ENCODE results near the gene FAM181A.

FAM181A gene

GRCh38 chr14:93958567-93959238 lies 31.6 kb downstream of the FAM181A start:
- no peaks in the 10 kb centered on the region for H3K9me3 Mint-ChIP-seq
- peak overlapping the region; percentile 92 for H3K27ac Mint-ChIP-seq
- H3K36me3 Mint-ChIP-seq = no peaks in the 10 kb centered on the region
- peaks cover 99% of the 10 kb centered on the region for H3K4me1 Mint-ChIP-seq
- no peaks in the 10 kb centered on the region for H3K27me3 Mint-ChIP-seq
- no peak for ATAC-seq
- H3K4me3 Mint-ChIP-seq = peak overlapping the region; percentile 70

DNA sequence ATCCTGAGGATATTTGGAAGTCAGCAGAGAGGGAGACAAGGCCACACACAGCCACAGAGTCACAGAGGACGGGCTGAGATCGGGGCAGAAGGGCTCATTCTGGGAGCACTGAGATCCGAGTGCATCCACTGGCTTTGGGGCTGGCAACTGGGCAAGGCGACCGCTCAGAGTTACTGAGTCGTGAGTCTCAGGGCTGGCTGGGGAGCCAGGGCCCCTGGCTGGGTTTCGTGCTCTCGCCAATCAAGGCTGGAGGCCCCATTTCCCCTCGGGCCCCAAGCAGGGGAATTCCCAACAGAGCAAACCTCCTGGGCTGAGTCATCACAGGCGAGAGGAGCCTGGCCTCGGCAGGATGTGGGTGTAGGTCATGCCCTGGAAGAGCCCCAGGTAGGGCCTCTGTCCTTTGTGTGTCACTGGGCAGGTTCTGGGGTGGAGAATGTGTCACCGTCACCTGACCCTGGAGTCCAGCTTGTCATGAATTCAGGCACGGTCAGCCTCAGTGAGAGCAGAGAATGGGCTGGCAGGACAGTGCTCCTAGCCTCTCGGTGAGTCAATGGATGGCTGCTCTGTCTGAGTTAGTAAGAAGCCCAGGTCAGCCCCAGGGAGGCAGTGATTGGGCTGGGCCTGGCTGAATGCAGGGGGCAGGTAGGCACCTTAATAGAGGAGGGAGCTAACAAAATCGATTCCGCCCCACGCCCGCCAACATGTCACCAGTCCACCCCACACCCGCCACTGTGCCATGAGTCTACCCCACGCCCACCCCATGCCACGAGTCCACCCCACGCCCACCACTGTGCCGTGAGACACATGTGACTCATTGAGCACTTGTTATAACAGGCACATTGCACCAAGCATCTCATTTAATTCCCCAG lies 32.3 kb downstream of the FAM181A start:
- Mint-ChIP-seq H3K27ac (peak overlapping the region; percentile 92), H3K4me1 (peaks cover 99% of the 10 kb centered on the region), H3K9me3 (no peaks in the 10 kb centered on the region), H3K27me3 (no peaks in the 10 kb centered on the region), H3K36me3 (no peaks in the 10 kb centered on the region), H3K4me3 (peak overlapping the region; percentile 70)
- ATAC-seq = peak; percentile 87

DNA sequence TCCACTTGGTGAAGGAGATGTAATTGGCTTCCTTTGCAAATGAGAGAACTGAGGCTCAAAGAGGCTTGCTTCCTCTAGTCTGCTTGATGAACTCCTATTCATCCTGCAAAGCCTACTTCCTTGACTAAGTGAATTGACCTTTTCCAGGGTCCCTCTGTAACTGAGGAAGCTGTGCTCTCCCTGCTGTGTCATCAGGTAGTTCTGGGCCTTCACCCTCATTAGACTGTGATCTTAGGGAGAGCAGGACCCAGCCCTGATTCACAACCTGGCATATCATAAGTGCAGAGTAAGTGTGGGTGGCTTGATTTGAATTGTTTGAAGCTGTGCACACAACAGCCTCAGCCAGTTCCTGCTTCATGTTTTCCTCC lies 32.9 kb downstream of the FAM181A start:
- H3K4me1 Mint-ChIP-seq = peaks cover 99% of the 10 kb centered on the region
- no peaks in the 10 kb centered on the region for H3K27me3 Mint-ChIP-seq
- H3K9me3 Mint-ChIP-seq = peaks cover 6% of the 10 kb centered on the region
- no peak for ATAC-seq
- H3K4me3 Mint-ChIP-seq = no peak overlapping the region
- no peaks in the 10 kb centered on the region for H3K36me3 Mint-ChIP-seq
- H3K27ac Mint-ChIP-seq = peak overlapping the region; percentile 92

DNA sequence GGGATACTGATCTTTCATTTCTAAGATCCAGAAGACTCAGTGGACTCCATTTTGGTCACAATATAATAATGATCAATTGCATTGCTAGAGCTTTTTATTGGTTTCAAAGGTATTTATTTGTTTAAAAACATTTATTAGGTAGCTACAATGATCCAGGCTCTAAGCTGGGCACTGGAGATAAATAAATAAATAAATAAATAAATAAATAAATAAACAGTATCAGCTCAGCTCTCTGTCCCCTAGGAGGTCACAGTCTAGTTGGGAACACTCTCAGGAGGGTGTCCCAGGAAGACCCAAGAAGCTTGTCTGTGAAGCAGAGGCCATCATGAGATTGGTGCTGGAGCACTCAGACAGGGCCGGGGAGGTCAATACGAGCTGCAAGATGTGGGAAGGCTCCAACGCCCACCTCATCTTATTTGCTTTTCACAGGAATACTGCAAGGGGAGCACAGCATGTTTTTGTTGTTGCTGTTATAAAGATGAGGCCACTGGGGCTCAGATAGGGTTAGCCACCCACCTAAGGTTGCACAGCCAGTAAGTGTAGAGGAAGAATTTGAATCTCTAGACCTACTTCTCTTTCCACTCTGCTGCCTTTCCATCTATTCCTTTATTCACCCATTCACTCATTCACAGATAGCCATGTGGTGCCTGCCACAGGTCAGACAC lies 33.8 kb downstream of the FAM181A start:
- ATAC-seq = no peak
- H3K27ac Mint-ChIP-seq = peak overlapping the region; percentile 95
- peaks cover 6% of the 10 kb centered on the region for H3K9me3 Mint-ChIP-seq
- no peaks in the 10 kb centered on the region for H3K36me3 Mint-ChIP-seq
- peaks cover 98% of the 10 kb centered on the region for H3K4me1 Mint-ChIP-seq
- no peaks in the 10 kb centered on the region for H3K27me3 Mint-ChIP-seq
- H3K4me3 Mint-ChIP-seq = no peak overlapping the region

DNA sequence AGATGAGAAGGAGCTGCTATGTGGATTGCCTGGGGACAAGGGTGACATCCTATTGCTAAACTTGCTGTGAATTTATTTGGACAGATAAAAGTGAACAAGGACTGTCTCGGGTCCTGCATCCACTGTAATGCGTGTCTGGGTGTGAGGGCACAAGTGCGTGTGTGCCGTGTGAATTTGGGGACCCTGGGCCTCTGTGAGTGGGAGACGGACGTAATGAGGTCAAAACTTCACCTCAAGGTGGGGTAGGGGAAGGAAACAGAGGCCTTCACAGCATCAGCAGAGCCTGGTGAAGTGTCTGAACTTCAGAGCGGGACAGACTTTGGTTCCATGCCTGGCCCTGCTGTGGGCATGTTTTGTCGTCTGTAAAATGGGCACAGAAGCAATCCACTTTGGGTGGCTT lies 34.5 kb downstream of the FAM181A start:
- no peaks in the 10 kb centered on the region for H3K27me3 Mint-ChIP-seq
- peak overlapping the region; percentile 95 for H3K27ac Mint-ChIP-seq
- H3K36me3 Mint-ChIP-seq = no peaks in the 10 kb centered on the region
- H3K4me1 Mint-ChIP-seq = peaks cover 93% of the 10 kb centered on the region
- H3K4me3 Mint-ChIP-seq = peak overlapping the region; percentile 57
- peaks cover 6% of the 10 kb centered on the region for H3K9me3 Mint-ChIP-seq
- no peak for ATAC-seq

- H3K4me3 Mint-ChIP-seq = peak overlapping the region; percentile 55
- H3K27ac Mint-ChIP-seq = peak overlapping the region; percentile 95
- no peaks in the 10 kb centered on the region for H3K36me3 Mint-ChIP-seq
- H3K9me3 Mint-ChIP-seq = peaks cover 6% of the 10 kb centered on the region
- peaks cover 92% of the 10 kb centered on the region for H3K4me1 Mint-ChIP-seq
- H3K27me3 Mint-ChIP-seq = no peaks in the 10 kb centered on the region
- ATAC-seq = peak; percentile 83
Measured at GRCh38 chr14:93962701-93963601, 35.8 kb downstream of the FAM181A start.

DNA sequence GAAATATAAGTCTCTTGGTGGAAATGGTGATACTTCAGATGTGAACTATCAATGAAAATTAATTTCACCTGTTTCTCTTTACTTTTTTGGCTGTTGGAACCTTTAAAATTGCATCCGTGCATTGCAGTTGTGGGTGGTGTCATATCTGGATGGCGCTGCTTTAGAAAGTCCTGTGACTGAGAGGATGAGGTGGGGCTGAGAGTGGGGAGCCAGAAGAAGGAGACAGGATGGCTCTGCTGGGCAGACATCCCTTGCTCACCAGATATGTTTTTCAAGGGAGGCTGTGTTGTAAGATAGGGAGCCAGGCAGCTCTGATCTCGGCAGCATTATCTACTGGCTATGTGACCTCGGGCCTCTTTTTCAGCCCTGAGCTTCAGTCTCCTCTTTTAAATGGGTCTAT lies 36.5 kb downstream of the FAM181A start:
- H3K4me3 Mint-ChIP-seq = no peak overlapping the region

GRCh38 chr14:93964281-93964680 lies 37.1 kb downstream of the FAM181A start:
- peaks cover 92% of the 10 kb centered on the region for H3K4me1 Mint-ChIP-seq
- H3K36me3 Mint-ChIP-seq = no peaks in the 10 kb centered on the region
- H3K27ac Mint-ChIP-seq = peak overlapping the region; percentile 95
- no peak for ATAC-seq
- no peak overlapping the region for H3K4me3 Mint-ChIP-seq
- peaks cover 6% of the 10 kb centered on the region for H3K9me3 Mint-ChIP-seq
- H3K27me3 Mint-ChIP-seq = no peaks in the 10 kb centered on the region

More for the DNA sequence above, 36.5 kb downstream of the FAM181A start:
- no peaks in the 10 kb centered on the region for H3K27me3 Mint-ChIP-seq
- ATAC-seq = no peak
- peaks cover 6% of the 10 kb centered on the region for H3K9me3 Mint-ChIP-seq
- H3K36me3 Mint-ChIP-seq = no peaks in the 10 kb centered on the region
- H3K4me1 Mint-ChIP-seq = peaks cover 92% of the 10 kb centered on the region
- H3K27ac Mint-ChIP-seq = peak overlapping the region; percentile 95

DNA sequence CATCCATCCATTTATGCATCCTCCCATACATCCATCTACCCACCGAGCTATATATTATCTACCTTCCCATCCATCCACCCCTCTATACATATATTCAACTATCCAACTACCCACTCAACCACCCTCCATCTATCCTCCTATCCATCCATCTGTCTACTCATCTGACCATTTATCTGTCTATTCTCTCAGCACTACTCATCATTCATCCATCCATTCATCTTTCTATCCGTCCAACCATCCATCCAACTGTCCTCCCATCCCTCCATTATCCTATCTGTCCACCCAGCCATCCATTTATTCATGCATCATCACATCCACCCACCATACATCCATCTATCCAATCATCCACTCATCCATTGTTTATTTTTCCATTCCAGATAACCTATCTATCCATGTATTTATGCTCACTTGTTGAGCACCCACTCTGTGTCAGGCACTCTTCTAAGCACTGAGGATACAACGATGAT lies 37.7 kb downstream of the FAM181A start:
- H3K27me3 Mint-ChIP-seq = no peaks in the 10 kb centered on the region
- no peak for ATAC-seq
- H3K36me3 Mint-ChIP-seq = no peaks in the 10 kb centered on the region
- peaks cover 6% of the 10 kb centered on the region for H3K9me3 Mint-ChIP-seq
- peaks cover 92% of the 10 kb centered on the region for H3K4me1 Mint-ChIP-seq
- peak overlapping the region; percentile 95 for H3K27ac Mint-ChIP-seq
- H3K4me3 Mint-ChIP-seq = no peak overlapping the region

- H3K36me3 Mint-ChIP-seq = no peaks in the 10 kb centered on the region
- no peak overlapping the region for H3K4me3 Mint-ChIP-seq
- no peak for ATAC-seq
- peak overlapping the region; percentile 95 for H3K27ac Mint-ChIP-seq
- peaks cover 6% of the 10 kb centered on the region for H3K9me3 Mint-ChIP-seq
- H3K4me1 Mint-ChIP-seq = peaks cover 92% of the 10 kb centered on the region
- no peaks in the 10 kb centered on the region for H3K27me3 Mint-ChIP-seq
Measured at GRCh38 chr14:93965287-93965821, 38.2 kb downstream of the FAM181A start.

GRCh38 chr14:93965946-93966474 lies 38.9 kb downstream of the FAM181A start:
- Mint-ChIP-seq H3K4me1 (peaks cover 93% of the 10 kb centered on the region), H3K9me3 (peaks cover 6% of the 10 kb centered on the region), H3K27ac (peak overlapping the region; percentile 95), H3K36me3 (no peaks in the 10 kb centered on the region), H3K27me3 (no peaks in the 10 kb centered on the region), H3K4me3 (no peak overlapping the region)
- no peak for ATAC-seq

DNA sequence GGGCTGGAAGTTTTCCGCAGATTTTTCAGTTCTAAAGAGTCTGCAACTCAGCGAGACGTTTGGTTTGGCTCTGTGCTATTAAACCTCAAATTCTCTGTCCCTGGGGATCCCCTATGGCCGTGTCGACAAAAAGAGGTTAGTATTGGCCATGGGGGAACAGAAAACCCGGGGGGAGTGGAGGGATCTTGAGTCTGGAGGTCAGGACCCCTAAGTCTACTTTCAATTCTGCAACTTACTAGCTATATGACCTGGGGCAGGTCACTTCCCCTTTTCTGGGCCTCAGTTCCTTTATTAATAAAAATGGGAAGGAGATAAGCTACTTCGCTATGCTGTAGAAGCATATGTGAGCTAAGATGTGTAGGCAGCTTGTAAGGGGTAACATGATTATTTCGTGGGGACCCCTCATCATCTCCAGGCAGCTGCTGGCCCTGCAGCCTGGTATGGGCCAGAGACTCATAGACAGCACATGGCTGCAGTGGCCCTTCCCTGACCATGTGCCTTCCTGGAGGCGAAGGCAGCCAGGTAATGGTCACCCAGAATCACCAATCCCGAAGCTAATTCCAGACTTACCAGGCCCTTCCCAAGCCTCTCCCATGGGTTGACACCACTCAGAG lies 40.6 kb downstream of the FAM181A start:
- Mint-ChIP-seq H3K4me3 (peak overlapping the region; percentile 40), H3K4me1 (peaks cover 91% of the 10 kb centered on the region), H3K36me3 (no peaks in the 10 kb centered on the region), H3K27ac (peak overlapping the region; percentile 95), H3K9me3 (peaks cover 6% of the 10 kb centered on the region), H3K27me3 (no peaks in the 10 kb centered on the region)
- ATAC-seq = peak; percentile 79

GRCh38 chr14:93969082-93969828 lies 42.1 kb downstream of the FAM181A start:
- H3K27ac Mint-ChIP-seq = peak overlapping the region; percentile 95
- H3K4me3 Mint-ChIP-seq = peak overlapping the region; percentile 29
- peaks cover 76% of the 10 kb centered on the region for H3K4me1 Mint-ChIP-seq
- ATAC-seq = no peak
- peaks cover 6% of the 10 kb centered on the region for H3K9me3 Mint-ChIP-seq
- peaks cover 8% of the 10 kb centered on the region for H3K27me3 Mint-ChIP-seq
- H3K36me3 Mint-ChIP-seq = no peaks in the 10 kb centered on the region

All from stimulated activated memory B cell treated with anti-CD40 and anti-IgM and Interleukin-4, amounts not matched to agents 10 μg/mL and 1 μg/mL and 100 μg/mL, for 72 hours (primary cell).